GM23338 (cell line): Measurements from ENCODE around the gene PDIK1L. TPM values are rescaled to one million over a fixed set of nuclear protein-coding genes. Genes with fewer than 3 reads are reported as not detected.

ENCODE experiments used
- ATAC-seq: fragments of 200-7000 bp; cut with Tn5 transposase; 3 replicates; pipeline ENCODE4 v1.9.1; 2020
- DNase-seq: peaks from one replicate; pipeline ENCODE4 v3.0.0-alpha.2; 2015; ENCODE audit warnings: low spot score
- H2AFZ ChIP-seq: fragments of 200-600 bp; sonication (generic); 2 replicates; pipeline ENCODE4 v1.8.0; 2016; ENCODE audit warnings: antibody characterized with exemption, mild to moderate bottlenecking, moderate library complexity
- H3F3A ChIP-seq: fragments of 200-600 bp; sonication (generic); replicated peaks from 2 replicates; pipeline ENCODE4 v1.8.0; 2017; ENCODE audit warnings: antibody characterized with exemption, mixed run types, low read depth
- H3K27ac ChIP-seq: fragments of 200-600 bp; sonication (generic); 2 replicates; pipeline ENCODE4 v1.6.1; 2016; ENCODE audit warnings: low read depth
- H3K27me3 ChIP-seq: fragments of 200-600 bp; sonication (generic); 2 replicates; pipeline ENCODE4 v1.8.0; 2016; ENCODE audit warnings: mild to moderate bottlenecking, mixed run types, moderate library complexity; ENCODE audit not compliant: insufficient read depth
- H3K36me3 ChIP-seq: fragments of 200-600 bp; sonication (generic); 2 replicates; pipeline ENCODE4 v1.8.0; 2016; ENCODE audit warnings: mild to moderate bottlenecking; ENCODE audit not compliant: insufficient read depth
- H3K4me1 ChIP-seq: fragments of 200-600 bp; sonication (generic); 2 replicates; pipeline ENCODE4 v1.8.0; 2016; ENCODE audit warnings: mild to moderate bottlenecking, moderate library complexity; ENCODE audit not compliant: insufficient read depth
- H3K4me2 ChIP-seq: fragments of 200-600 bp; sonication (generic); 2 replicates; pipeline ENCODE4 v1.7.1; 2017; ENCODE audit warnings: mixed run types
- H3K4me3 ChIP-seq: fragments of 200-600 bp; sonication (generic); 2 replicates; pipeline ENCODE4 v1.6.1; 2016; ENCODE audit warnings: mixed run types
- H3K79me2 ChIP-seq: fragments of 200-600 bp; sonication (generic); replicated peaks from 2 replicates; pipeline ENCODE4 v1.8.0; 2017; ENCODE audit warnings: mild to moderate bottlenecking; ENCODE audit not compliant: insufficient read depth
- H3K9me2 ChIP-seq: fragments of 200-600 bp; sonication (generic); 2 replicates; pipeline ENCODE4 v1.8.0; 2017; ENCODE audit not compliant: insufficient read depth
- H4K20me1 ChIP-seq: fragments of 200-600 bp; sonication (generic); replicated peaks from 2 replicates; pipeline ENCODE4 v1.8.0; 2017; ENCODE audit warnings: mild to moderate bottlenecking; ENCODE audit not compliant: insufficient read depth
- H3K27ac Mint-ChIP-seq: 2 replicates; pipeline ENCODE4 v1.8.0; 2020; ENCODE audit warnings: inconsistent platforms, mild to moderate bottlenecking, moderate library complexity, mixed read lengths
- H3K27me3 Mint-ChIP-seq: 3 replicates; pipeline ENCODE4 v1.8.0; 2022; ENCODE audit warnings: low read depth, mild to moderate bottlenecking, moderate library complexity, mixed read lengths, inconsistent platforms; ENCODE audit not compliant: insufficient read depth, poor library complexity
- H3K36me3 Mint-ChIP-seq: 3 replicates; pipeline ENCODE4 v1.8.0; 2021; ENCODE audit warnings: low read depth, mild to moderate bottlenecking, inconsistent platforms, moderate library complexity, mixed read lengths
- H3K4me1 Mint-ChIP-seq: 3 replicates; pipeline ENCODE4 v1.8.0; 2020; ENCODE audit warnings: mild to moderate bottlenecking, inconsistent platforms, mixed read lengths
- H3K4me3 Mint-ChIP-seq: 3 replicates; pipeline ENCODE4 v1.8.0; 2021; ENCODE audit warnings: moderate library complexity, mild to moderate bottlenecking, inconsistent platforms, mixed read lengths
- H3K9me3 Mint-ChIP-seq: 3 replicates; pipeline ENCODE4 v1.8.0; 2020; ENCODE audit warnings: moderate library complexity, mild to moderate bottlenecking, inconsistent platforms, mixed read lengths
- EZH2 ChIP-seq: fragments of 200-600 bp; sonication (generic); IDR thresholded peaks from one replicate; pipeline ENCODE4 v1.8.0; 2017; ENCODE audit warnings: antibody characterized with exemption, mild to moderate bottlenecking, low read depth; ENCODE audit not compliant: unreplicated experiment
- EZH2phosphoT487 ChIP-seq: fragments of 200-600 bp; sonication (generic); IDR thresholded peaks from one replicate; pipeline ENCODE4 v1.8.1; 2018; ENCODE audit warnings: antibody characterized with exemption; ENCODE audit not compliant: unreplicated experiment
- JUNB ChIP-seq: IDR thresholded peaks from one replicate; pipeline ENCODE4 v1.6.1; 2016; ENCODE audit warnings: antibody characterized with exemption; ENCODE audit not compliant: unreplicated experiment
- NANOG ChIP-seq: IDR thresholded peaks from 2 replicates; pipeline ENCODE4 v1.6.1; 2016; ENCODE audit warnings: antibody characterized with exemption, borderline replicate concordance
- POLR2AphosphoS5 ChIP-seq: IDR thresholded peaks from 2 replicates; pipeline ENCODE4 v1.6.1; 2016; ENCODE audit warnings: antibody characterized with exemption, low read depth
- ZNF114 ChIP-seq: fragments of 250-450 bp; sonication (Bioruptor Pico); IDR thresholded peaks from 2 replicates; pipeline ENCODE4 v1.5.0; 2020; ENCODE audit warnings: mild to moderate bottlenecking, moderate library complexity
- ZNF331 ChIP-seq: fragments of 250-450 bp; sonication (Bioruptor Pico); IDR thresholded peaks from 2 replicates; pipeline ENCODE4 v1.5.0; 2020; ENCODE audit warnings: low read depth, mild to moderate bottlenecking, moderate library complexity
- polyA plus RNA-seq: library from polyadenylated mRNA; unstranded; fragments of >200 nt; fragmentation: Nextera tagmentation; extraction: Ambion mirVana; gene quantifications from 2 replicates; pipeline ENCODE4 v1.2.1, GENCODE V29; 2016
- total RNA-seq: library from RNA; depleted of rRNA; stranded (reverse); fragments of >200 nt; shearing (Covaris generic); gene quantifications from 2 replicates; pipeline ENCODE4 v1.2.3, GENCODE V29; 2014
- TF ChIP-seq, protein P1 (sequence below), 2 experiments: fragments of 200-600 bp in 1 of 2; sonication (generic) in 1 of 2; conservative IDR thresholded peaks; 2 replicates each; pipeline versions ENCODE4 v1.5.1 to v1.6.1; 2016 to 2017; ENCODE audit warnings: antibody characterized with exemption in 2 of 2, low read depth in 2 of 2, mild to moderate bottlenecking in 2 of 2, moderate library complexity in 1 of 2
- TF ChIP-seq, protein P2 (sequence below): fragments of 250-450 bp; sonication (Bioruptor Pico); IDR thresholded peaks from 2 replicates; pipeline ENCODE4 v1.5.0; 2020; ENCODE audit warnings: mild to moderate bottlenecking, moderate library complexity

The PDIK1L gene
- total and polyA plus RNA-seq, 2 experiments from 2014 or later = 1.6 to 3.0 TPM

GRCh38 chr1:26168410-26169197 lies 57.0 kb downstream of the PDIK1L start, which contains the start of gene C1orf232 (continued):
- TF ChIP-seq POLR2AphosphoS5 (no peak), ZNF114 (CRISPR knock-in tag) (no peak)

DNA sequence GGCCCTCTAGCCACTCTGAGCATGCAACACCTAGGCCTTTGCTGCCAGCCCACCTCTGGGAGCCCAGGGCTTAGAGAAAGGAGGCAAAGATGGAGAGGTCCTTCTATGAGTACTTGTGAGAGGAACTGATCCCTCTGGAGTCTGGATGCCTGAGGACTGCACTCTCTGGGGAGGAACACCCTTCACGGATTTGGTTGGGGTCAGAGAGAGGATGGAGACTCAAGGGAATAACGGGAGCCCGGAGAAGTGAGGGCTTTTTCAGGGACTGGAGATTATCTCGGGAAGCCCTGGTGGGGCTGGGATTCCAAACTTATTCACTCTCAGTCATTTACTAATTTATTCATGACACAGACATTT lies 57.6 kb downstream of the PDIK1L start:
- Mint-ChIP-seq H3K27me3 (peaks cover 46% of the 10 kb centered on the region), H3K27ac (no peak overlapping the region; the same call in 1 of the 2 replicates), H3K4me3 (peak overlapping the region; percentile 88), H3K9me3 (no peaks in the 10 kb centered on the region), H3K4me1 (peaks cover 25% of the 10 kb centered on the region), H3K36me3 (no peaks in the 10 kb centered on the region; the same call in 2 of the 3 replicates)
- H3F3A ChIP-seq = no peaks in the 10 kb centered on the region
- no peaks in the 10 kb centered on the region for H3K36me3 ChIP-seq
- TF ChIP-seq EZH2 (peak; percentile 4), ZNF114 (CRISPR knock-in tag) (no peak)
- TF ChIP-seq, protein P1, sequence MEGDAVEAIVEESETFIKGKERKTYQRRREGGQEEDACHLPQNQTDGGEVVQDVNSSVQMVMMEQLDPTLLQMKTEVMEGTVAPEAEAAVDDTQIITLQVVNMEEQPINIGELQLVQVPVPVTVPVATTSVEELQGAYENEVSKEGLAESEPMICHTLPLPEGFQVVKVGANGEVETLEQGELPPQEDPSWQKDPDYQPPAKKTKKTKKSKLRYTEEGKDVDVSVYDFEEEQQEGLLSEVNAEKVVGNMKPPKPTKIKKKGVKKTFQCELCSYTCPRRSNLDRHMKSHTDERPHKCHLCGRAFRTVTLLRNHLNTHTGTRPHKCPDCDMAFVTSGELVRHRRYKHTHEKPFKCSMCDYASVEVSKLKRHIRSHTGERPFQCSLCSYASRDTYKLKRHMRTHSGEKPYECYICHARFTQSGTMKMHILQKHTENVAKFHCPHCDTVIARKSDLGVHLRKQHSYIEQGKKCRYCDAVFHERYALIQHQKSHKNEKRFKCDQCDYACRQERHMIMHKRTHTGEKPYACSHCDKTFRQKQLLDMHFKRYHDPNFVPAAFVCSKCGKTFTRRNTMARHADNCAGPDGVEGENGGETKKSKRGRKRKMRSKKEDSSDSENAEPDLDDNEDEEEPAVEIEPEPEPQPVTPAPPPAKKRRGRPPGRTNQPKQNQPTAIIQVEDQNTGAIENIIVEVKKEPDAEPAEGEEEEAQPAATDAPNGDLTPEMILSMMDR (conservative IDR thresholded peaks at IDR 0.05; ENCODE audit: low read depth in 2 of 2) = no peak
- peaks cover 33% of the 10 kb centered on the region for H3K27me3 ChIP-seq
- H3K4me1 ChIP-seq = peaks cover 20% of the 10 kb centered on the region
- H3K9me2 ChIP-seq = no peaks in the 10 kb centered on the region
- no peaks in the 10 kb centered on the region for H4K20me1 ChIP-seq
- 0 out of 2 replicates have a peak, but pooled peaks cover 4% of the 10 kb centered on the region for H3K79me2 ChIP-seq
- H2AFZ ChIP-seq = peak overlapping the region; percentile 83
- H3K4me2 ChIP-seq = peak overlapping the region; percentile 99
- DNase-seq = no peak
- no peak for ATAC-seq
- no peak overlapping the region for H3K27ac ChIP-seq
- H3K4me3 ChIP-seq = peak overlapping the region; percentile 94

DNA sequence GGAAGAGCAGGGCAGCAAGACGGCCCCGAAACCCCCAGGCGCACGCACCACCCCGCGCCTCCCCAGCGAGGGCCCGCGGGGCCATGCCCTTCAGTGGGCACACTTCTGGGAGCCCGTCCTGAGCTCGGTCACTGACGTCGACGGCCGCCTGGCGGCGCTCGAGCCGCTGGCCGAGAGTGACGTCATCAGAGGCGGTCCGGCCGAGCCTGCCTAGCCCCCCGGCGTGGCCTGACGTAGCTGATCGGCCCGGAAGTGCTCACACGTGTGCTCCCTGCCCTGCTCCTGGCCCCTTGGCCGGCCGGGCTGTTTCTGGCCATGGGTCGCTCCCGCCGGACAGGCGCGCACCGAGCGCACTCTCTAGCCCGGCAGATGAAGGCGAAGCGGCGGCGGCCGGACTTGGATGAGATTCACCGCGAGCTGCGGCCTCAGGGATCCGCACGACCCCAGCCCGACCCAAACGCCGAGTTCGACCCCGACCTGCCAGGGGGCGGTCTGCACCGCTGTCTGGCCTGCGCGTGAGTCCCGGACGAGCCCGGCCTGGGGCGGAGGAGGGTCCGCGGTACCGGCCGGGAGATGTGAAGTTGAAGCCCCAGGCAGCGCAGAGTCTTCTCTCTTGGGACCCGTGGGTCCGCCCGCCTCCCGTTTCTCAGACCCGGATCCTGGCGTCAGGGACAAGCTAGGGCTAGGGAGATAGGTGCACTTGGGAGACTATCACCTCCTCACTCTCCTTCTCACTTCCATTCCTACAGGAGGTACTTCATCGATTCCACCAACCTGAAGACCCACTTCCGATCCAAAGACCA lies 58.2 kb downstream of the PDIK1L start, which contains the start of gene ZNF593:
TSS of gene ZNF593 (plus strand) at position 240 of the 803 bp plus-strand sequence. CDS start at position 316, 76 bp downstream.
- H3K4me1 Mint-ChIP-seq = peaks cover 21% of the 10 kb centered on the region
- H3K4me3 ChIP-seq = peak within 1 kb of the TSS; percentile 94
- 0 out of 2 replicates have a peak, but pooled peaks cover 4% of the 10 kb centered on the region for H3K79me2 ChIP-seq
- H3K36me3 ChIP-seq = no peaks in the 10 kb centered on the region
- no peaks in the 10 kb centered on the region for H3F3A ChIP-seq
- H3K36me3 Mint-ChIP-seq = no peaks in the 10 kb centered on the region; the same call in 2 of the 3 replicates
- peak within 1 kb of the TSS; percentile 83 for H2AFZ ChIP-seq
- H3K9me2 ChIP-seq = no peaks in the 10 kb centered on the region
- peak; percentile 93 for DNase-seq
- peaks cover 20% of the 10 kb centered on the region for H3K4me1 ChIP-seq
- peak within 1 kb of the TSS; percentile 88 for H3K4me3 Mint-ChIP-seq
- no peak within 1 kb of the TSS for H3K27ac ChIP-seq
- H3K9me3 Mint-ChIP-seq = no peaks in the 10 kb centered on the region
- H3K4me2 ChIP-seq = peak within 1 kb of the TSS; percentile 99
- peaks cover 26% of the 10 kb centered on the region for H3K27me3 ChIP-seq
- H3K27me3 Mint-ChIP-seq = peaks cover 40% of the 10 kb centered on the region
- peak; percentile 82 for ATAC-seq
- H3K27ac Mint-ChIP-seq = peak within 1 kb of the TSS; percentile 84
- H4K20me1 ChIP-seq = no peaks in the 10 kb centered on the region
- 0 out of 2 replicates have a peak, but pooled peaks have one; percentile 24 for TF ChIP-seq ZNF331 (CRISPR knock-in tag)
- TF ChIP-seq, protein P2, sequence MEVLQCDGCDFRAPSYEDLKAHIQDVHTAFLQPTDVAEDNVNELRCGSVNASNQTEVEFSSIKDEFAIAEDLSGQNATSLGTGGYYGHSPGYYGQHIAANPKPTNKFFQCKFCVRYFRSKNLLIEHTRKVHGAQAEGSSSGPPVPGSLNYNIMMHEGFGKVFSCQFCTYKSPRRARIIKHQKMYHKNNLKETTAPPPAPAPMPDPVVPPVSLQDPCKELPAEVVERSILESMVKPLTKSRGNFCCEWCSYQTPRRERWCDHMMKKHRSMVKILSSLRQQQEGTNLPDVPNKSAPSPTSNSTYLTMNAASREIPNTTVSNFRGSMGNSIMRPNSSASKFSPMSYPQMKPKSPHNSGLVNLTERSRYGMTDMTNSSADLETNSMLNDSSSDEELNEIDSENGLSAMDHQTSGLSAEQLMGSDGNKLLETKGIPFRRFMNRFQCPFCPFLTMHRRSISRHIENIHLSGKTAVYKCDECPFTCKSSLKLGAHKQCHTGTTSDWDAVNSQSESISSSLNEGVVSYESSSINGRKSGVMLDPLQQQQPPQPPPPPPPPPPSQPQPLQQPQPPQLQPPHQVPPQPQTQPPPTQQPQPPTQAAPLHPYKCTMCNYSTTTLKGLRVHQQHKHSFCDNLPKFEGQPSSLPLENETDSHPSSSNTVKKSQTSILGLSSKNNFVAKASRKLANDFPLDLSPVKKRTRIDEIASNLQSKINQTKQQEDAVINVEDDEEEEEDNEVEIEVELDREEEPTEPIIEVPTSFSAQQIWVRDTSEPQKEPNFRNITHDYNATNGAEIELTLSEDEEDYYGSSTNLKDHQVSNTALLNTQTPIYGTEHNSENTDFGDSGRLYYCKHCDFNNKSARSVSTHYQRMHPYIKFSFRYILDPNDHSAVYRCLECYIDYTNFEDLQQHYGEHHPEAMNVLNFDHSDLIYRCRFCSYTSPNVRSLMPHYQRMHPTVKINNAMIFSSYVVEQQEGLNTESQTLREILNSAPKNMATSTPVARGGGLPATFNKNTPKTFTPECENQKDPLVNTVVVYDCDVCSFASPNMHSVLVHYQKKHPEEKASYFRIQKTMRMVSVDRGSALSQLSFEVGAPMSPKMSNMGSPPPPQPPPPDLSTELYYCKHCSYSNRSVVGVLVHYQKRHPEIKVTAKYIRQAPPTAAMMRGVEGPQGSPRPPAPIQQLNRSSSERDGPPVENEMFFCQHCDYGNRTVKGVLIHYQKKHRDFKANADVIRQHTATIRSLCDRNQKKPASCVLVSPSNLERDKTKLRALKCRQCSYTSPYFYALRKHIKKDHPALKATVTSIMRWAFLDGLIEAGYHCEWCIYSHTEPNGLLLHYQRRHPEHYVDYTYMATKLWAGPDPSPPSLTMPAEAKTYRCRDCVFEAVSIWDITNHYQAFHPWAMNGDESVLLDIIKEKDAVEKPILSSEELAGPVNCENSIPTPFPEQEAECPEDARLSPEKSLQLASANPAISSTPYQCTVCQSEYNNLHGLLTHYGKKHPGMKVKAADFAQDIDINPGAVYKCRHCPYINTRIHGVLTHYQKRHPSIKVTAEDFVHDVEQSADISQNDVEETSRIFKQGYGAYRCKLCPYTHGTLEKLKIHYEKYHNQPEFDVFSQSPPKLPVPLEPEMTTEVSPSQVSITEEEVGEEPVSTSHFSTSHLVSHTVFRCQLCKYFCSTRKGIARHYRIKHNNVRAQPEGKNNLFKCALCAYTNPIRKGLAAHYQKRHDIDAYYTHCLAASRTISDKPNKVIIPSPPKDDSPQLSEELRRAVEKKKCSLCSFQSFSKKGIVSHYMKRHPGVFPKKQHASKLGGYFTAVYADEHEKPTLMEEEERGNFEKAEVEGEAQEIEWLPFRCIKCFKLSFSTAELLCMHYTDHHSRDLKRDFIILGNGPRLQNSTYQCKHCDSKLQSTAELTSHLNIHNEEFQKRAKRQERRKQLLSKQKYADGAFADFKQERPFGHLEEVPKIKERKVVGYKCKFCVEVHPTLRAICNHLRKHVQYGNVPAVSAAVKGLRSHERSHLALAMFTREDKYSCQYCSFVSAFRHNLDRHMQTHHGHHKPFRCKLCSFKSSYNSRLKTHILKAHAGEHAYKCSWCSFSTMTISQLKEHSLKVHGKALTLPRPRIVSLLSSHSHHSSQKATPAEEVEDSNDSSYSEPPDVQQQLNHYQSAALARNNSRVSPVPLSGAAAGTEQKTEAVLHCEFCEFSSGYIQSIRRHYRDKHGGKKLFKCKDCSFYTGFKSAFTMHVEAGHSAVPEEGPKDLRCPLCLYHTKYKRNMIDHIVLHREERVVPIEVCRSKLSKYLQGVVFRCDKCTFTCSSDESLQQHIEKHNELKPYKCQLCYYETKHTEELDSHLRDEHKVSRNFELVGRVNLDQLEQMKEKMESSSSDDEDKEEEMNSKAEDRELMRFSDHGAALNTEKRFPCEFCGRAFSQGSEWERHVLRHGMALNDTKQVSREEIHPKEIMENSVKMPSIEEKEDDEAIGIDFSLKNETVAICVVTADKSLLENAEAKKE (CRISPR knock-in tag) = no peak
- no peak for TF ChIP-seq JUNB
- TF ChIP-seq ZNF114 (CRISPR knock-in tag) = no peak
- TF ChIP-seq POLR2AphosphoS5 = peak; percentile 94
- TF ChIP-seq EZH2phosphoT487 = no peak
- 0 out of 2 replicates have a peak, but pooled peaks have one; percentile 21 for TF ChIP-seq NANOG
